MCF 10A (cell line): ENCODE data around the gene TOLLIP. TPM values are rescaled to one million over a fixed set of nuclear protein-coding genes. Genes with fewer than 3 reads are reported as not detected.

ENCODE experiments used
- BruUV-seq: library from RNA; stranded (reverse); fragments of 400-500 nt; replicated peaks from 2 replicates; lab custom pipeline; 2021; lab: Mats Ljungman, UMichigan
- CTCF ChIA-PET: fragments of 300-600 bp; sonication (Branson Sonifier 250); formaldehyde crosslinking; extraction: SDS; loops from one replicate; lab custom pipeline; 2021; ENCODE audit warnings: antibody characterized with exemption, inconsistent platforms; lab: Yijun Ruan, JAX
- POLR2A ChIA-PET: fragments of 300-600, 350-650 bp; sonication (Branson Sonifier 250); formaldehyde crosslinking; extraction: SDS; loops from one replicate; lab custom pipeline; 2020; ENCODE audit warnings: antibody characterized with exemption, inconsistent platforms; lab: Yijun Ruan, JAX
- DNase-seq: peaks from one replicate; pipeline ENCODE4 v3.0.0-alpha.2; 2018; ENCODE audit not compliant: unreplicated experiment
- H3K27ac Mint-ChIP-seq: one replicate; pipeline ENCODE4 v1.8.0; 2022; ENCODE audit warnings: mild to moderate bottlenecking, low read depth, mixed read lengths; ENCODE audit not compliant: unreplicated experiment
- H3K27me3 Mint-ChIP-seq: one replicate; pipeline ENCODE4 v1.8.0; 2022; ENCODE audit warnings: mixed read lengths; ENCODE audit not compliant: insufficient read depth, unreplicated experiment
- H3K36me3 Mint-ChIP-seq: one replicate; pipeline ENCODE4 v1.8.0; 2022; ENCODE audit warnings: mild to moderate bottlenecking, moderate library complexity, mixed read lengths; ENCODE audit not compliant: insufficient read depth, unreplicated experiment
- H3K4me1 Mint-ChIP-seq: one replicate; pipeline ENCODE4 v1.8.0; 2022; ENCODE audit warnings: mixed read lengths; ENCODE audit not compliant: insufficient read depth, unreplicated experiment
- H3K4me3 Mint-ChIP-seq: one replicate; pipeline ENCODE4 v1.8.0; 2022; ENCODE audit warnings: mild to moderate bottlenecking, moderate library complexity, mixed read lengths; ENCODE audit not compliant: unreplicated experiment
- H3K9me3 Mint-ChIP-seq: one replicate; pipeline ENCODE4 v1.8.0; 2022; ENCODE audit warnings: mixed read lengths; ENCODE audit not compliant: unreplicated experiment
- intact Hi-C: fragments of 100-400 bp; cut with micrococcal nuclease; formaldehyde crosslinking; loops from 2 replicates; pipeline ENCODE4 v1.14.1; 2022
- total RNA-seq: library from RNA; stranded (reverse); gene quantifications from 2 replicates; pipeline ENCODE4 v1.2.3, GENCODE V29; 2022
- TF ChIP-seq, protein P1 (sequence below): fragments of 200-600 bp; IDR thresholded peaks from one replicate; pipeline ENCODE4 v1.8.0; 2022; ENCODE audit warnings: antibody characterized with exemption, mild to moderate bottlenecking; ENCODE audit not compliant: unreplicated experiment

TOLLIP gene
- total RNA-seq, 1 experiment from 2014 or later: 58.8 TPM

GRCh38 chr11:1283906-1284305 lies 25.5 kb downstream of the TOLLIP start:
- intact Hi-C loops: no loop called here
- Mint-ChIP-seq H3K36me3 (peaks cover 59% of the 10 kb centered on the region), H3K9me3 (no peaks in the 10 kb centered on the region), H3K4me3 (no peak overlapping the region), H3K27ac (no peak overlapping the region), H3K27me3 (no peaks in the 10 kb centered on the region), H3K4me1 (no peaks in the 10 kb centered on the region)
- CTCF ChIA-PET: no interaction called here
- DNase-seq: no peak
- POLR2A ChIA-PET: no interaction called here
- TF ChIP-seq, protein P1, sequence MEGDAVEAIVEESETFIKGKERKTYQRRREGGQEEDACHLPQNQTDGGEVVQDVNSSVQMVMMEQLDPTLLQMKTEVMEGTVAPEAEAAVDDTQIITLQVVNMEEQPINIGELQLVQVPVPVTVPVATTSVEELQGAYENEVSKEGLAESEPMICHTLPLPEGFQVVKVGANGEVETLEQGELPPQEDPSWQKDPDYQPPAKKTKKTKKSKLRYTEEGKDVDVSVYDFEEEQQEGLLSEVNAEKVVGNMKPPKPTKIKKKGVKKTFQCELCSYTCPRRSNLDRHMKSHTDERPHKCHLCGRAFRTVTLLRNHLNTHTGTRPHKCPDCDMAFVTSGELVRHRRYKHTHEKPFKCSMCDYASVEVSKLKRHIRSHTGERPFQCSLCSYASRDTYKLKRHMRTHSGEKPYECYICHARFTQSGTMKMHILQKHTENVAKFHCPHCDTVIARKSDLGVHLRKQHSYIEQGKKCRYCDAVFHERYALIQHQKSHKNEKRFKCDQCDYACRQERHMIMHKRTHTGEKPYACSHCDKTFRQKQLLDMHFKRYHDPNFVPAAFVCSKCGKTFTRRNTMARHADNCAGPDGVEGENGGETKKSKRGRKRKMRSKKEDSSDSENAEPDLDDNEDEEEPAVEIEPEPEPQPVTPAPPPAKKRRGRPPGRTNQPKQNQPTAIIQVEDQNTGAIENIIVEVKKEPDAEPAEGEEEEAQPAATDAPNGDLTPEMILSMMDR: no peak
- BruUV-seq: no TSS peak

DNA sequence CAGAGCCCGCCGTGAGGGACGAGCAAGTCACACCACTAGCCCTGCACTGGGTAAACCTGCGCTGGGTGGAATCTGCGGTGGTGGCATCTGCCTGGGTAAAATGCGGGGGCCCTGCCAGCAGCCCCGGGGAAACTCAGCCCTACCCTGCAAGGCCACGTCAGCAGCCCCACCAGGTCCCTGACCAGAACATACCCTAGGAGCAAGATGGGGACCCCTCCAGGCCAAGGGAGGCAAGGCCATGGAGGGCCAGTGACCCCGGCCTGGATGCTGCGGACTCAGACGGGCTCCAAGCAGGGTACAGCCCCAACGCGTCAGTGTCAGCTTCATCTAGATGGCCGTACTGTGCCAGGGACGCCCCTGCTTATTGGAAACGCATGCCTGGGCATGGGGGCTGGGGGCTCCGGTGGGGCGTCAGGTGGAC lies 26.3 kb downstream of the TOLLIP start:
- H3K4me3 Mint-ChIP-seq: no peak overlapping the region
- intact Hi-C loops: no loop called here
- POLR2A ChIA-PET: no interaction called here
- no peaks in the 10 kb centered on the region for H3K9me3 Mint-ChIP-seq
- no peaks in the 10 kb centered on the region for H3K4me1 Mint-ChIP-seq
- H3K27me3 Mint-ChIP-seq: no peaks in the 10 kb centered on the region
- peaks cover 58% of the 10 kb centered on the region for H3K36me3 Mint-ChIP-seq
- DNase-seq: no peak
- no TSS peak for BruUV-seq
- H3K27ac Mint-ChIP-seq: no peak overlapping the region
- CTCF ChIA-PET: no interaction called here
- TF ChIP-seq, protein P1: no peak

GRCh38 chr11:1281974-1282365 lies 27.5 kb downstream of the TOLLIP start:
- Mint-ChIP-seq H3K27ac (no peak overlapping the region), H3K9me3 (no peaks in the 10 kb centered on the region)
- no TSS peak for BruUV-seq

DNA sequence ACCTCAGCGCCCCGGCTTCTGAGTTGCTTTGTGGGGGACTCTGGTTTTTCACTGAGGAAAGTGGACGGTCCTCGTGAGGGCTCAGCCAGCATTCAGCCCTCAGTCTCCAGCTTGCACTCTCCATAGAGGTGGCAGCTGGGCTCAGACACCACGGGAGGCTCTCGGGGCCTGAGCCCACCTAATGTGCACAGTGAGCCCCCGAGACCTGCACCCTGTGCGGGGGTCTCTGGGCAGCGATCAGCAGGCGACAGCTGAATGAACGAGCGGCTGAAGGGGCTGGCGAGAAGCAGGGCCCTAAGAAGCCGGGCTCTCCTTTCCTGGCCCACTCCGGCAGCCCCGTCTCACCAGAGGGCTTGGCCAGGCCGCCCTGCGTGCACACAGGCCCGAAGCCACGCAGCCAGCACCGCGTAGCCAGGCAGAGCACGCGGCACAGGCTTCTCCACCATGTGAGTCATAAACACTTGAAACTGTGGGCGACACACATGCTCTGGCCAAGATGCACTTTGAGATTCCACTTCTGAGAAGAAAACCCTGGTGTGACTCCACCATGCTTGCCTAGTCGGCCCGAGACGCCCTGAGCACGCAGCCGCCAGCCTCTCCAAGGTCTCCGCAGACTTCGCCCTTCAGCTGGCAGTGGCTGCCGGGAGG lies 28.0 kb downstream of the TOLLIP start:
- H3K27ac Mint-ChIP-seq: no peak overlapping the region
- no peak overlapping the region for H3K4me3 Mint-ChIP-seq
- H3K27me3 Mint-ChIP-seq: no peaks in the 10 kb centered on the region
- no peaks in the 10 kb centered on the region for H3K4me1 Mint-ChIP-seq
- intact Hi-C loops: no loop called here
- ChIA-PET POLR2A (interaction anchor here (0.8 kb wide), 1 partner anchor 28 kb away, joined by 3 read pairs; the partner anchor contains the start of gene TOLLIP), CTCF (no interaction called here)
- no peaks in the 10 kb centered on the region for H3K9me3 Mint-ChIP-seq
- TF ChIP-seq, protein P1: no peak
- peaks cover 56% of the 10 kb centered on the region for H3K36me3 Mint-ChIP-seq
- BruUV-seq: no TSS peak
- DNase-seq: no peak

More at GRCh38 chr11:1281974-1282365, 27.5 kb downstream of the TOLLIP start:
- Mint-ChIP-seq H3K4me3 (no peak overlapping the region), H3K27me3 (no peaks in the 10 kb centered on the region), H3K36me3 (peaks cover 57% of the 10 kb centered on the region), H3K4me1 (no peaks in the 10 kb centered on the region)
- intact Hi-C loops: no loop called here
- TF ChIP-seq, protein P1: no peak
- POLR2A ChIA-PET: no interaction called here
- CTCF ChIA-PET: no interaction called here
- DNase-seq: no peak
